DMS79 (cell line): ENCODE results near the gene PACS2.
"Not testable (repeated sequence)": the region's sequence is repeated elsewhere in the genome, so short reads cannot be mapped to it uniquely, and the experiment has no call there.

Experiments used
- DNase-seq: peaks from one replicate; lab custom pipeline; 2025; lab: John Stamatoyannopoulos, UW

Gene PACS2

DNA sequence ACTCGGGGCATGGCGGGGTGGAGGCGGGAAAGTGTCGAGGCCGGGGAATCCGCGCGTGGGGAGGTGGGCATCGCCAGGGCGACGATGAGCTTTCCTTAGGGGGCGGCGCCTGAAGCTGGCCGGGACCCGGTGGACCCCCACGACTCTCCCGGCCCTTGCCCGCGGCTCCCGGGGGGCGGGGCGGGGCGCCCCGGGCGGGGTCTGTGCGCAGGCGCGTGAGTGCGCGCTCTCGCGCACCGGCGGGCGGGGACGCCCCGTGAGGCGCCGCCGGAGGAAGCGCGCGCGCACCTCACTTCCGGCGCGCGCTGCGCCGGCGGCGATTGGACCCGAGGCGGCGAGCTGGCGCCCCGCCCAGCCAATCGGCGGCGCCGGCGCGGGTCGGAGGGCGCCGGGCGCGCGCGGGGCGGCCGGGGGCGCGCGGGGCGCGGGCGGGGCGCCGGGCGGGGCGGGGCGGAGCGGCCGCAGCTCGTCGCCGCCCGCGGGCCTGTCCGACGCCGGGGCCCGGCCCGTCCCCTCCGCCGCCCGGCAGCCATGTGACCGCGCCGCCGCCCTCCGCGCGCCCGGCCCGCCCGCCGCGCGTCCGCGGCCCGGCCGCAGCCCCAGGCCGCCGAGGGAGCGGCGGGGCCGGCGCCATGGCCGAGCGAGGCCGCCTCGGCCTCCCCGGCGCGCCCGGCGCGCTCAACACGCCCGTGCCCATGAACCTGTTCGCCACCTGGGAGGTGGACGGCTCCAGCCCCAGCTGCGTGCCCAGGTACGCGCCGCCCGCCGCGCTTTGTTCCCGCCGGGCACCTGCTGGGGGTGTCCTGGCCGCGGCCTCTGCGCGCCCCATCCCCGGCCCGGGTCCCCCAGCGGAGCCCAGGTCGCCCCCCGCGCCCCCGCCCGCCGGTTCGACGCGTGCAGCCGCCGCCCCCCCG, at the start of gene PACS2:
Gene PACS2, plus strand, starts transcription at position 462 of the 914 bp plus-strand sequence. Its CDS starts 171 bp downstream, at position 633.
- DNase-seq = peak; percentile 60

DNA sequence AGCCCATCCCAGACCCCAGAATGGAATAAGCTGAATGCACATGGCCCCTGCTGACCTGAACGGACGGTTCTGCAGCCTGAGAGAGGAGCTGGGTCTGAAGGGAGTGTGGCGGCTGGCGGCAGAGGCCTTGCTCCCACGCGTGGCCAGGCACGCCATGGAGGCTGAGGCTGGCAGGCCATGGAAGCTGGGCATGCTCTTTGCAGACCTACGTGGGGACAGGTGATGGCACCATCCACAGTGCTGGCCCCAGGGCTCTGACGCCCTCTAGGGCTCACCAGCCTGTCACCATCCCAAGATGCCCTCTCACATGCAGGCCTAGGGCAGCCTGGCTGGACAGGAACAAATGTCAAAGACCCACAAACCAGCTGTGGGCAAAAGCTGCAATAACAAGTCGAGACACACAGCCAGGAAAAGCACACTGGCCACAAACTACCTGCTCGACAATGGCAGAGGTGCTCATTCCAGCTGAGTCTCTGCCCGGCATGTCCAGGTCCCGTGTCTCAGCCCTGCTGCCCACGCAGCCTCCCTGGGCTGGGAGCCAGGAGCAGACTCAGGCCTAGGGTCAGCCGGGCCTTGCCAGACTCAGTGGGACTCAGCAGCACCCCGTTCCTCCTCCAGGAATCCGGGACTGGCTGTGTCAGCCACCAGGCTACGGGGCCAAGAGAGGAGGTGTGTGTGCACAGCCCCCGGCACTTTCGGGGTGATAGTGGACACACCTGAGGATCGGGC, 46.6 kb upstream of the PACS2 start:
- no peak for DNase-seq

DNA sequence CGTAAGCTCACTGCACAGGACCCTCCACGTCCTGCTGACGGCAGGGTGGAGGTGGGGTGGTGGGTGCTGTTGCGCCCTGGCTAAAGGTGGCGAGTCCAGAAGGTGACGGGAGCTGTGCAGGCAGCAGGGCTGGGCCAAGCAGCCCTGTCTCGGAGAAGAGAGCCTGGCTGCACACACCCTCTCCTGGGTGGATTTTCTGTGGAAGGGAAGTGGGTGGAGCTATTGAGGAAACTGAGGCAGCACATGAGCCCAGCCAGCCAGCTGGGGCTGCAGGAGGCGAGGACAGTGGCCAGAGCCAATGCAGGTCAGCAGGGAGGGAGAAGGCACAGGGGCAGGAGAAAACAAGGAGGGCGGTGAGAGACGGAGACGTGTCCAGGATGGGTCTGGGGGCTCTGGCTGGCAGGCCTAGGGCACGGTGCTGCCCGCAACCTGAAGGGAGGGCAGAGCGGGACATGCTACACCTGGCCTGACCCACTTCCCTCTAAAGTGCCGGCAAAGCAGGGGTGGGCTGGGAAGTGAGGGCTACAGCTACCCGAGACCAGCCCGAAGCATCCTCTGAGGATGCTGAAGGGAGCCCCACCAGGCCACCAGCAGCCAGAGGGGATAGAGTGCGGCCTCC, 45.7 kb upstream of the PACS2 start:
- DNase-seq = no peak

DNA sequence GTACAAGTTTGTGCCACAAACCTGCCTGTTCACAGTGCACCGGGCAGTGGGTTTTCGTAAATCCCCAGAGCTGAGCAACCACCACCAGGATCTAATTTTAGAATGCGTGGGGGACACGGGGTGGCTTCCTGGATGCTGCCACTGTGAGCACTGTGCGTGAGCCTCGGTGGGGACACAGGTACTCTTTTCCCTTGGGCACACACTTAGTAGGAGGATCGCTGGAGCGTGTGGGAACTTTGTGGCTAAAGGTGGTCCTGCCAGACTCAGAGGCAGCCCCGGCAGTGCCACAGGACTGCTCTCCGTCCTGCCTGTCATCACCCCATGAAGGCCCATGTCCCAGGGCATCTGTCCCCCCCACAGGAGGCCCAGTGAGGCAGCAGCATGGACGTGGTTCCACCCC, 45.1 kb upstream of the PACS2 start:
- DNase-seq = no peak

DNA sequence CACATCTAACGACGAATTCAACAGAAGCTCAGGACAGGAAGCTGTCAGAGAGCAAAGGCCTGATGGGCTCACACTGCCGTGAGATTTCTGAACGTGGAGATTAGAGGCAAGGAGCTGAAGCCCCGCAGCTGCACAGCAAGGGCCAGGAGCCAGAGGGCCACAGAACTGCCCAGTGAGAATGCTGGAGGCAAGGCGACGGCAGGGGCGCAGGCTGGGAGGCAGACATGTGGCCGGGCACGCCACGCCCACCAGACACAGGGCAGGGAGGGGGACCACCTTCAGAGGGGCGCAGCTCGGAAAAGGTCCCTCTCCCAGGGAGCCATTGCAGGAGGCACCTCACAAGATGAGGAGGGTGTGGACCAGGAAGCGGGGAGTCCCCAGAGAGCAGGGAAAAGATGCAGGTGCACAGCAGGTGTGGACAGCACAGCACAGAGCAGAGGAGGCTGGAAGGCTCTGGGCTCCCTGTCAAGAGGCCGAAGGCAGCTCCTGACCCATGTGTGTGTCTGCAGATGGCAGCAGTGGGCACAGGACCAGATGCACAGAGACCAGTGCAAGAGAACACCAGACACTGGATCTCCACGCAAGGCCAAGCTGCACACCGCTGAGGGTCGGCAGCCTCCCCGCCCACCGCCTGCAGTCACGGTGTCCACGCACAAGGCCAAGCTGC, 43.2 kb upstream of the PACS2 start:
- no peak for DNase-seq

DNA sequence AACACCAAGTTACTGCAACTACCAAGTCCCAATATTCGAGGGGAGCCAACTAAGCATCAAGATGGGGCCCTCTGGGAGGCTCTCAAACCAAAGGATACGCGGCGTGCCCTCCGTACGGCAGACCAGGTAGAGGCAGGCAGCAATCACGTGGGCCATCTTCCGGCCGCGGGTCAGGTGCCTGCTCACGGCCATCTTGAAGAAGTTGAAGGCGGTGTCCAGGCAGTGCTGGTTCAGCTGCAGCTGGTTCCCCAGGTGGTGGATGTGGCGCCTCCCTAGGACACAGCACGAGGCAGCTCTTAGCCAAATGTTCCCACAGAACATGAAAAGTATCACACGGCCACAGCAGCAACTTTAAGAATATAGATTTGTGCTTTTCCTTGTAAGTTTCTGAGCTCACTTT, 41.9 kb upstream of the PACS2 start:
- DNase-seq = peak; percentile 74

DNA sequence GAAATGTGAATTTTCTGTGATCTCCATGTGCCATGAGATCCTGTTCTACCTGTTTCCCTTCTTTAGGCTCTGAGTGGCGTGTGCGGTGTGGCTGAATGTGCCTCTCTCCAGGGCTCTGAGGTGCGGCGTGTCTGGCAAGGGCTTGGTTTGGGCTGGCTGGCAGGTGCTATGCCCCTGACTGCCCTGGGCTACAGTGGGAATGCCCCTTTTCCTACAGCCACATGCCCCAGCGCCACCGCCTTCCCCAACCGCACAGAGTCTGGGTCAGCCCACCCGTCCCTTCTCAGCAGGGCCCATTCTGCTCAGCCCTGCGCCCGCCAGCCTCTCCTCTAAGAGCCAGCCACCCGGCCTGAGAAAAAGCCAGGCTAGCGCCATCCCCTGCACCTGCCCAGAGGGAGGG, 41.5 kb upstream of the PACS2 start:
- DNase-seq = peak; percentile 74

DNA sequence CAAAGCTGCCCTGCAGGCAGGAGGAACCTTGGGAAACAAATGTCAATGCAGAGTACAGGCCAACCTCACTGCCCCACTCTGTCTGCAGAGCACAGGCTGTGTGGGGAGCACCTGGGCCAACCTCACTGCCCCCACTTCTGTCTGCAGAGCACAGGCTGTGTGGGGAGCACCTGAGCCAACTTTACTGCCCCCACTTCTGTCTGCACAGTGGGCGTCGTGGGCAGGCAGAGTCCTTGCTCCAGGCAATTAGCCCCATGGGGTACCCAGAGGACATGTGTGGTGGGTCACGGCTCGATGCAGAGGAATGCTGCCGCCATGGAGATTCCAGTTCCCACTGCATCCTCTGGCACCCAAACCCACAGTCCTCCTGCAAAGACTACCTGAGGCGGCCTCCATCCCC, 39.9 kb upstream of the PACS2 start:
- no peak for DNase-seq

DNA sequence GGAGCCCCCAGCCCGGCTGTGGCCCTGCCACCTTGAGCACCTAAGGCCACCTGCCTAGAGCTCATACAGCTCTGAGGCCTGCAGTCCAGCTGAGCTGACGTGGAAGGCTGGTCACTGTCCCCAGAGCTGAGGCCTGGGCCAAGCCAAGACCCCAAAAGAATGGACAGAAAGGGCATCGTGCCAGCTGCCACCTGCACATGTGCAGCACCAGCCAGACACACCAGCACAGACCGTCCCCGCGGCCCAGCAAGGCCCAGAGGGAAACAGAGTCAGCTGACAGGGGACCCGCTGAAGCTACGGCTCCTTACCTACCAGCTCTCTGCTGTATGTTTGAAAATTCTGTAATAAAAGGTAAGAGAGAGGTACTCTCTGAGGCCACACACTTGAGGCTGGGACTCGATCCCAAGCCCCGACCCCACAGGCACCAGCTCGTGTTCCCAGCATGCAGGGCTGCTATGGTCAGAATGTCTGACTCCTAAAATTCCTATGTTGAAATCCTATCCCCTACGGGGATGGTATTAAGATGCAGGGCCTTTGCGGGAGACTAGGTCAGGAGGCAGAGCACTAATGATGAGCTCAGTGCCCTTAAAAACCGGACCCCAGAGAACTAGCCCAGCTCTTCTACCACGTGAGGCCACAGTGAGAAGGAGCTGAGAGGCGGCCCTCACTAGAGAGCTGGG, 39.1 kb upstream of the PACS2 start:
- DNase-seq = no peak

DNA sequence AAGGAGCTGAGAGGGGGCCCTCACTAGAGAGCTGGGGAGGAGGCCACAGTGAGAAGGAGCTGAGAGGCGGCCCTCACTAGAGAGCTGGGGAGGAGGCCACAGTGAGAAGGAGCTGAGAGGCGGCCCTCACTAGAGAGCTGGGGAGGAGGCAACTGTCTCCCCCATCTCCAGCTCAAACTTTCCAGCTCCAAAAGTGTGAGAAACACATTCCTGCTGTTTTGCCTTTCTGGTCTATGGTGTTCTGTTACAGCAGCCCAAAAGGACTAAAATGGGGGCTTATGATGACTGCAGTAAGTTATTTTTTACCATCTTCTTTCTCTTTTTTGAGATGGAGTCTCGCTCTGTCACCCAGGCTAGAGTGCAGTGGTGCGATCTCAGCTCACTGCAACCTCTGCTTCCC, 37.1 kb upstream of the PACS2 start:
- DNase-seq = not testable (repeated sequence)

DNA sequence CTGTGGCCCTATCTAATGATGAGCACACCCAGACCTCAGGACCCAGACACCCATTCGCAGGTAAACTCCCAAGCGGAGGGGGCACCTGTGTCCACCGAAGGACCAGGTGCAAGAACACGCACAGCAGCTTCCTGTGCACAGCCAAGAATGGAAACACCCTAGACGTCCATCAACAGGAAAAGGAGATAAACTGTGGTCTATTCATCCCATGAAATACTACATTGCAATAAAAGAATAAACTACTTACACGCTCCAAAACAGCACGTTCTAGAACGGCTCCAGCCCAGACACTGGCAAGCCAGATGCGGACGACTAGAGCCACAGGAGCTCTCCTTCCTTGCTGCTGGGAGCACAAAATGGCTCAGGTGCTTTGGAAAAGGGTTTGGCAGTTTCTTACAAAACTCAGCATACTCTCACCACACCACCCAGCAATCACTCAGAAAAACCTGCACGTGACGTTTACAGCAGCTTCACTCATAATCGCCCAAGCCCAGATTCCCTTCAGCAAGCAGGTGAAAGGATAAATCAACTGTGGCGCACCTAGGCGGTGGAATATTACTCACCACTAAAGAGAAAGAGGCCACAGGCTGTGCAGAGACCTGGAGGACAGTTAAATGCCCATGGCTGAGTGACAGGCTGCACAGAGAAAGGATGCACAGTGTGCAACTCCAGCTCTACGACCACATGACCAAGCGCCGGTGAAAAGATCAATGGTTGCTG, 34.7 kb upstream of the PACS2 start:
- DNase-seq = no peak

DNA sequence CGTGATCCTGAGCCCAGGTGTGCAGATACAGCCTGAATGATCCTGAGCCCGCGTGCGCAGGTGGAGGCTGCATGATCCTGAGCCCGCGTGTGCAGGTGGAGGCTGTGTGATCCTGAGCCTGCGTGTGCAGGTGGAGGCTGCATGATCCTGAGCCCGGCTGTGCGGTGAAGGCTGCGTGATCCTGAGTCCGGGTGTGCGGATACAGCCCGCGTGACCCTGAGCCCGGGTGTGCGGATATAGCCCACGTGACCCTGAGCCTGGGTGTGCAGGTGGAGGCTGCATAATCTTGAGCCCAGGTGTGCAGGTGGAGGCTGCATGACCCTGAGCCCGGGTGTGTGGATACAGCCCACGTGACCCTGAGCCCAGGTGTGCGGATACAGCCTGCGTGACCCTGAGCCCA, 34.0 kb upstream of the PACS2 start:
- no peak for DNase-seq

DNA sequence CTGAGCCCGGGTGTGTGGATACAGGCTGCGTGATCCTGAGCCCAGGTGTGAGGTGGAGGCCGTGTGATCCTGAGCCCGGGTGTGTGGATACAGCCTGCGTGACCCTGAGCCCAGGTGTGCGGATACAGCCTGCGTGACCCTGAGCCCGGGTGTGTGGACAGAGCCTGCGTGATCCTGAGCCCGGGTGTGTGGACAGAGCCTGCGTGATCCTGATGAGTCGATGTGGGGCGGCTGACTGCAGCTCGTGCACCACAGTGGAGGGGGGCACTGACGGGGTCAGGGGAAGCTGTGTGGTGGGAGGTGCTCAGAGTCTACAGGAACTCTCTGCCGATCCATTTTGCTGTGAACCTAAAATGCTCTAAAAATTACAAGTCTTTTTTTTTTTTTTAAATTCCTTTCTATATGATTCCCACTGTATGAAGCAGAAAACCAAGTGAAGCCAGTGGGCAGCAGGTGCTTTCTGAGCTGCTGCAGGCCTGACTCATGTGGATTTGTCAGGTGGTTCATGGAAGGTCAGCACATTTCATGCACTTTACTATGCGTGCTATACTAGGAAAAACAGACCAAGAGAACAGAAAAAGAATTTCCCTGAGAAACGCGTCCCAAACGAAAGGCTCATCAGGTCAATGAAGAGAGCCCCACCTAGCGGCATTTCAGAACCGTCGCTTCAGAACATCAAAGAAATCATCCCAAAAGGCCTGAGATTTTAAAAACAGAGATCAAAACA, 33.0 kb upstream of the PACS2 start:
- no peak for DNase-seq

DNA sequence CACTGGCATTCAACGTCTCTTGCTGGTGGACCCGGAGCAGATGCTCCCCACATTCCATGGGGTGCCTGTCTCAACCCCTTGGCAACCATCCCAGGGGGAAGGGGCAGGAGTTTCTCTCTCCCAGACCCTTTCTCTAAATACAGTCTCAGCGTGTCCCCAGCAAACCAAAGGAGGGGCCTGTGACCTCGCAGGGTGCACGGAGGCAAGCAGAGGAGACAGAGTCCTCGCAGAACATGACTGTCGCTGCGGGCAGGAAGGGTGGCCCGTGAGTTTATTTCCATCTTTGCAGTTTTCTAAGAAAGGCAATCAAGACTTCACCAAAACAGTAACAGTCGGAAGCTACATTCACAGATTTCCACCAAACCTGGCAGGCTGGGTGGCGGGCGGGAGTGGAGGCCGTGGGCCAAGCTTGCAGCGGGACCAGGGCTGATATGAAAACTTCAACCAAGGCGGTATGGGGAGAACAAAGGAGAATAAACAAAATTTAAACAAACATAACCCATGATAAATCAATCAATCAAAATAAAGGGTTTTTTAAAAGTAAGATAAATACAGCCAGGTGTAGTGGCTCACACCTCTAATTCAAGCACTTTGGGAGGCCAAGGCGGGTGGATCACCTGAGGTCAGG, 32.3 kb upstream of the PACS2 start:
- DNase-seq = no peak

DNA sequence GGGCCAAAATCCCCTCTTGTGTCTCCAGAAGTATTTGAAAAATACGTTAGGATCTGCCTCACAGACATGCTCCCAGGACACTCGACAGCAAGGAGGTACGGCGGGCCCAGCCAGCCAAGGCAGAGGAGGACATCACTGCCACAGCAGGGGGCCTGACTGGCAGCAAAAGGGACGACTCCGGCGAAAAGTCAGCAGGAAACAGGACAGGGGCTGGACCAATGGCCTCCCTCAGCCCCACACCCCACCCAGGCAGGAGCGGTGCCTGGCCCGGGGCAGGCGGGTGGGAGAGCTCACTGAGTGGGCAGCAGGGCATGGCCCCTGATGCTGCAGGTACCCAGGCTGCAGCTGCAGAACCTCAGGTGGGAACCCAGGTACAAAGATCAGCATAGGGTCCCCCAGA, 31.5 kb upstream of the PACS2 start:
- no peak for DNase-seq

DNA sequence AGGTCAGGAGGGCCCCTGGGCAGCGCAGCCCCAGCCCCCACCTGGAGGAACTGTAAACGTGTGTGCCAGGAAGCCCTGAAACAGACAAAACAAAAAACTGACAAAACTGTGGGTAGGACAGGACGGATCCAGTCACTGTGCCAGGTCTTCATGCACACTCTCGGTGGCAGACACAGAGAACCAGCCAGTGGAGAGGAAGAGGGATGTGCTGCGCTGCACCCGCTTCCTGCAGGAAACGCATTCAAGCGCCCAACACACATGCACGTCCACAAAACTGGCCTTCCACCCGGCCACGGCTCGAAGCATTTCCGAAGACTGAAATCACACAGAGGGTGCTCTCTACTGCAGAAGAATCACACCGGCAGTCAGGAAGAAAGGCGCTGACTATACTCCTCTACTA, 30.6 kb upstream of the PACS2 start:
- DNase-seq = no peak

DNA sequence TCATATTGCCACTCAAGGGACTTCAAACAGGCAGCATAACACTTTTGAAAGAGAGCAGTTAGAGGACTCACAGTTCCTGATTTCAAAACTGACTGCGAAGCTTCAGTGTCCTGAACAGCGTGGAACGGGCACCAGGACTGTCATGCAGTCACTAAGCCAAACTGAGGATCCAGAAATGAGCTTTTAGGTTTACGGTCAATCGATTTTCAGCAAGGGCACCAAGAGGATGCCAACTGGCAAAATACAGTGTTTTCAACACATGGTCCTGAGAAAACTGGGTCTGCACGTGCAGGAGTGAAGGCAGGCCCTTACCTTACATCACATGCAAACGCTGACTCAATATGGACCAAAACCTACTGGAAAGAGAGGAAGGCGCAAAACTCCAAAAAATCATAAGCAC, 29.4 kb upstream of the PACS2 start:
- DNase-seq = no peak

DNA sequence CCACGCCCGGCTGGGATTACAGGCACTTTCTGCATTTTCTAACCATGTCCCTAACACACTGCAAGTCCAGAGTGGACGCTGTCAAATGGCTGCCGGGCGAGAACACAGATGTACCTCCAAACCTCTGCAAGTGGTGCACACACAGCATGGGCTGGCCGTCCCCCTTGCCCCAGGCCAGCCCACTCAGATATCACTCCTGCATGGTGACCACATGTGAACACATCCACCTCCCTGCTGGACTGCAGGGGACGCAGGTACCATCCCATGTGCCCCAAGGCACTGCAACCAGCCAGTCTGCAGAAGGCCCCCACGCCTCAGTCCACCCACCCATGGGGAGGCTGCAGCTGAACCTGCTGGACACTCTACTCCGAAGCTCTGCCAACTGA, 27.8 kb upstream of the PACS2 start:
- no peak for DNase-seq

DNA sequence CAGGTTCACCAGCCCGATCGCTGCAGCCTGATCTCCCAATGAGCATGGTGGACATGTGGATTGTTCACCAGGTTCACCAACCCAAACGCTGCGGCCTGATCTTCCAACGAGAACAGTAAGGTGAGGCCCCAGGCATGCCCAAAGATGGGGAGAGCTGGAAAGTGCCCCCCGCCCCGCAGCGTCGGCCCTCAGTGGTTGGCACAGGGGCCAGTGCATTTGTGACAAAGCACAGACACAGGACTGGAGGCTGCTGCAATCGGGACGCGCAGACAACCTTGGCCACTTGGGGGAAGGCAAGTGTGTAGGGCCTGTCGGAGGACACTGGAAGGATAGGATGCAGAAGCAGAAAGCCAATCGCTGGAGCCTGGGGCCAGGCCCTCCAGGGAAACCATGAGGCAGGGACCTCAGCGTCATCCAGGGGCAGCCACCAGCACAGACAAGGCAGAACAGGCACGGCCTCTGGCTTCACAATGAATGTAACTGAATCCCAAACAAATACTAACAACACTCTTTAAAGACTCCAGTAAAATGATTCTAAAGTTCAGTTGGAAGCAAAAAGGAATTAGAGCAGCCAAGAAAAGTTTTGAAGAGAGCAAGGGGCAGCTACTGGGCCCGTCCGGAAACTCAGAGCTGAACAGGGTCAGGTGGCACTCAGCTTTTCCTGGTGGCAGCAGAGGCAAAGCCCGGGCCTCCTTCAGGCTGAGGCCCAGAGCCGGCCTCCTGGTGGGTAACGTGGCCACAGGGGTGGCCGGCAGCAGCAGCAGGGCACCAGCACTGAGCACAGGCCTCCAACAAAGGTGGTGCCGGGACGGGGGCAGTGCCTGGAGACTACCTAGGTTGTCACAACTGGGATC, 27.1 kb upstream of the PACS2 start:
- no peak for DNase-seq
